Caco-2 (cell line): ENCODE measurements around the gene HERPUD2. TPM values are rescaled to one million over a fixed set of nuclear protein-coding genes. Genes with fewer than 3 reads are reported as not detected.
"Not testable (repeated sequence)": the region's sequence is repeated elsewhere in the genome, so short reads cannot be mapped to it uniquely, and the experiment has no call there.

ENCODE experiments used
- BruUV-seq: library from RNA; stranded (reverse); fragments of 400-500 nt; replicated peaks from 2 replicates; lab custom pipeline; 2021; lab: Mats Ljungman, UMichigan
- CTCF ChIA-PET: fragments of 300-600 bp; sonication (Branson Sonifier 250); formaldehyde crosslinking; loops from one replicate; lab custom pipeline; 2022; ENCODE audit warnings: antibody characterized with exemption; lab: Charles Lee
- POLR2A ChIA-PET: fragments of 300-600 bp; sonication (Branson Sonifier 250); formaldehyde crosslinking; loops from one replicate; lab custom pipeline; 2022; ENCODE audit warnings: antibody characterized with exemption; lab: Charles Lee
- DNase-seq, 2 experiments: peaks; one replicate each; pipeline versions ENCODE4 v3.0.0 to v3.0.0-alpha.2; 2020 to 2022
- H3K27me3 ChIP-seq: replicated peaks from 2 replicates; pipeline ENCODE4 v1.6.0; 2011; ENCODE audit warnings: low read length; ENCODE audit not compliant: control insufficient read depth, insufficient read depth
- H3K36me3 ChIP-seq: 2 replicates; pipeline ENCODE4 v1.5.1; 2011; ENCODE audit warnings: low read length; ENCODE audit not compliant: control insufficient read depth, insufficient read depth
- H3K4me1 ChIP-seq: fragments of 250-450 bp; sonication (Bioruptor Pico); 2 replicates; pipeline ENCODE4 v1.5.1; 2020; ENCODE audit warnings: mild to moderate bottlenecking
- H3K4me3 ChIP-seq: 2 replicates; pipeline ENCODE4 v1.5.1; 2011; ENCODE audit warnings: low read depth, mild to moderate bottlenecking, control low read depth, low read length
- H3K9me3 ChIP-seq: fragments of 250-450 bp; sonication (Bioruptor Pico); 2 replicates; pipeline ENCODE4 v1.5.1; 2020; ENCODE audit warnings: mild to moderate bottlenecking, moderate library complexity
- H3K27ac Mint-ChIP-seq: one replicate; pipeline ENCODE4 v1.8.0; 2022; ENCODE audit warnings: mixed read lengths; ENCODE audit not compliant: unreplicated experiment
- H3K27me3 Mint-ChIP-seq: one replicate; pipeline ENCODE4 v1.8.0; 2022; ENCODE audit warnings: mixed read lengths; ENCODE audit not compliant: insufficient read depth, unreplicated experiment
- H3K36me3 Mint-ChIP-seq: one replicate; pipeline ENCODE4 v1.8.0; 2022; ENCODE audit warnings: mild to moderate bottlenecking, mixed read lengths; ENCODE audit not compliant: insufficient read depth, unreplicated experiment
- H3K4me1 Mint-ChIP-seq: one replicate; pipeline ENCODE4 v1.8.0; 2022; ENCODE audit warnings: low read depth, mixed read lengths; ENCODE audit not compliant: unreplicated experiment
- H3K4me3 Mint-ChIP-seq: one replicate; pipeline ENCODE4 v1.8.0; 2022; ENCODE audit warnings: mild to moderate bottlenecking, moderate library complexity, mixed read lengths; ENCODE audit not compliant: unreplicated experiment
- H3K9me3 Mint-ChIP-seq: one replicate; pipeline ENCODE4 v1.8.0; 2022; ENCODE audit warnings: mixed read lengths; ENCODE audit not compliant: unreplicated experiment
- CTCF ChIP-seq, 2 experiments: fragments of 200-600 bp in 1 of 2; IDR thresholded peaks; 1 replicate in 1 of 2; 2 replicates in 1 of 2; pipeline versions ENCODE4 v1.5.1 to v1.8.0; 2011 to 2022; ENCODE audit warnings: antibody characterized with exemption in 1 of 2, control low read depth in 1 of 2, inconsistent platforms in 1 of 2, low read depth in 1 of 2, low read length in 1 of 2, mild to moderate bottlenecking in 1 of 2, moderate library complexity in 1 of 2; ENCODE audit not compliant: insufficient read depth in 1 of 2, severe bottlenecking in 1 of 2, unreplicated experiment in 1 of 2
- intact Hi-C: fragments of 100-400 bp; cut with micrococcal nuclease; formaldehyde crosslinking; loops from one replicate; pipeline ENCODE4 v1.10.0; 2022; ENCODE audit not compliant: unreplicated experiment
- total RNA-seq: library from RNA; stranded (reverse); gene quantifications from 2 replicates; pipeline ENCODE4 v1.2.3, GENCODE V29; 2022

The HERPUD2 gene
- total RNA-seq, 1 experiment from 2014 or later: 25.2 TPM

- Histone ChIP-seq H3K36me3 (no peaks in the 10 kb centered on the region), H3K4me3 (no peak overlapping the region), H3K27me3 (no peaks in the 10 kb centered on the region), H3K9me3 (no peaks in the 10 kb centered on the region), H3K4me1 (peaks cover 38% of the 10 kb centered on the region)
- POLR2A ChIA-PET: no interaction called here
- TF ChIP-seq CTCF (IDR thresholded peaks at IDR 0.05; ENCODE audit: insufficient read depth in 1 of 2, low read depth in 1 of 2, low read length in 1 of 2, severe bottlenecking in 1 of 2, unreplicated experiment in 1 of 2): no peak
- CTCF ChIA-PET: interaction anchor here (0.9 kb wide), 1 partner anchor 207 kb away, joined by 3 read pairs; no protein-coding TSS in a partner anchor
- Mint-ChIP-seq H3K27ac (no peak overlapping the region), H3K9me3 (peaks cover 9% of the 10 kb centered on the region), H3K36me3 (peaks cover 8% of the 10 kb centered on the region), H3K4me3 (no peak overlapping the region), H3K27me3 (no peaks in the 10 kb centered on the region), H3K4me1 (peaks cover 33% of the 10 kb centered on the region)
- no peak for DNase-seq
- no TSS peak for BruUV-seq
- intact Hi-C loops: loop anchor here (10.0 kb wide), 1 partner anchor 455 kb away; the partner anchor contains the start of gene EEPD1
These were observed 4.9 kb upstream of the HERPUD2 start for GRCh38 chr7:35699796-35700305.

DNA sequence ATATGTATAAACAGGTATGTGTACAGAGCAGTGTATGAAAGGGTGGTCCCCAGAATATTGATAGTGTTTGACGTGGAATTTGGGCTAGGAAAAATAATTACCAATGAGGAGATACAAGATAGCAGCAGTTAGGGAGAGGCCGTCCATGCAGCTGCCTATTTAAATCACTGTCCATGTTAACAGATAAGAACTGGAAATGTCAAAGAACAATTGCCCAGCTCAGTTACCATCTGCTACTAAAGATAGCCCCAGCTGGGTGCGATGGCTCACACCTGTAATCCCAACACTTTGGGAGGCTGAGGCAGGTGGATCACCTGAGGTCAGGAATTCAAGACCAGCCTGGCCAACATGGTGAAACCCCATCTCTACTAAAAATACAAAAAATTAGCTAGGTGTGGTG is 3.4 kb upstream of the HERPUD2 start:
- peaks cover 41% of the 10 kb centered on the region for H3K4me1 ChIP-seq
- peaks cover 10% of the 10 kb centered on the region for H3K36me3 Mint-ChIP-seq
- H3K27me3 Mint-ChIP-seq, H3K4me3 Mint-ChIP-seq, H3K27me3 ChIP-seq, H3K9me3 Mint-ChIP-seq, H3K36me3 ChIP-seq, H3K9me3 ChIP-seq, DNase-seq, H3K4me3 ChIP-seq, BruUV-seq, H3K27ac Mint-ChIP-seq: not testable (repeated sequence)
- POLR2A ChIA-PET: interaction anchor here (2.9 kb wide), 1 partner anchor 102 kb away, joined by 20 read pairs; the partner anchor contains the start of gene SEPTIN7
- intact Hi-C loops: loop anchor here (10.0 kb wide), 1 partner anchor 456 kb away; the partner anchor contains the start of gene EEPD1
- peaks cover 33% of the 10 kb centered on the region for H3K4me1 Mint-ChIP-seq
- CTCF ChIA-PET: interaction anchor here (1.6 to 1.9 kb wide), 2 partner anchors 11 to 104 kb away, joined by 4 to 6 read pairs; no protein-coding TSS in a partner anchor

DNA sequence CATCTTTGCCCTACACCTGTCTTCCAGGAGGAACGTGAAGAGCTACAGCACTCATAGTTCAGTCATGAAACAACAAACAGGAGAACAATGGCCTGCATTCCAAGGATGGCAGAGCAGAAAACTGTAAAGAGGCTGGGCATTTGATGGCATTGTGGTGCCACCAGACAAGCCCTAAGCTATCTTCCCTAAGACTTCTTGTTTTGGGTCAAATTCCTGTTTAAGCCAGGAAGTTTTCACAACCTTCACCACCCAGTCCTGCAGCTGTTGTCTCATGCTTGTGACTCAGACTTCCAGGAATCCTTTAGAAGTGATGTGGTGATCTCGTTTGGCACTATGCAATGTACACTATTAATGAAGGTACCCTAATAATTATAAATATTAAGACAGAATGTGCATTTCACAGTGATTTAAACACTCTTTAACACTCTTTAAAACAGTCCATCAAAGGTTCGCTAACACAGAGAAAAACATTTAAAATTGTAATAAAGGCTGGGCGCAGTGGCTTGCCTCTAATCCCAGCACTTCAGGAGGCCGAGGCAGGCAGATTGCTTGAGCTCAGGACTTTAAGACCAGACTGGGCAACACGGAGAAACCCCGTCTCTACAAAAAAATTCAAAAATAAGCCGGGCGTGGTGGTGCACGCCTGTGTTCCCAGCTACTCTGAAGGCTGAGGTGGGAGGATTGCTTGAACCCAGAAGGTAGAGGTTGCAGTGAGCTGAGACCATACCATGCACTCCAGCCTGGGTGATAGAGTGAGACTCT is 2.7 kb upstream of the HERPUD2 start:
- H3K4me1 ChIP-seq: peaks cover 41% of the 10 kb centered on the region
- Mint-ChIP-seq H3K9me3 (peaks cover 9% of the 10 kb centered on the region), H3K36me3 (peaks cover 10% of the 10 kb centered on the region), H3K27ac (peak overlapping the region; percentile 63), H3K4me3 (peak overlapping the region; percentile 62), H3K27me3 (no peaks in the 10 kb centered on the region), H3K4me1 (peaks cover 33% of the 10 kb centered on the region)
- TF ChIP-seq CTCF (IDR thresholded peaks at IDR 0.05; ENCODE audit: insufficient read depth in 1 of 2, low read depth in 1 of 2, low read length in 1 of 2, severe bottlenecking in 1 of 2, unreplicated experiment in 1 of 2): no peak
- BruUV-seq: no TSS peak
- no peaks in the 10 kb centered on the region for H3K27me3 ChIP-seq
- ChIA-PET CTCF (interaction anchor here (0.6 to 1.9 kb wide), 4 partner anchors 12 to 551 kb away, joined by 4 to 6 read pairs (median 5); no protein-coding TSS in a partner anchor), POLR2A (interaction anchor here (2.9 kb wide), 1 partner anchor 103 kb away, joined by 20 read pairs; the partner anchor contains the start of gene SEPTIN7)
- no peaks in the 10 kb centered on the region for H3K9me3 ChIP-seq
- intact Hi-C loops: loop anchor here (10.0 kb wide), 1 partner anchor 457 kb away; the partner anchor contains the start of gene EEPD1
- no peaks in the 10 kb centered on the region for H3K36me3 ChIP-seq
- no peak overlapping the region for H3K4me3 ChIP-seq
- DNase-seq: peak in 1 of 2 experiments; percentile 33
